ENCODE data around the gene THY1.

GRCh38 chr11:119447664-119448242 is 24.8 kb upstream of the THY1 start:
- no peak for TF ChIP-seq CTCF (IDR thresholded peaks at IDR 0.05)
- TF ChIP-seq EZH2phosphoT487 (IDR thresholded peaks at IDR 0.05): no peak

Measured in neural progenitor cell (in vitro differentiated cells).